GM12878 (cell line): ENCODE results near the gene MISP3. TPM values are rescaled to one million over a fixed set of nuclear protein-coding genes. Genes with fewer than 3 reads are reported as not detected.

Experiments
- ATAC-seq: fragments of 200-7000 bp; cut with Tn5 transposase; 3 replicates; pipeline ENCODE4 v1.9.1; 2020; ENCODE audit warnings: mild to moderate bottlenecking, moderate library complexity
- BruUV-seq: library from RNA; stranded (reverse); fragments of 400-500 nt; replicated peaks from 2 replicates; lab custom pipeline; 2021; lab: Mats Ljungman, UMichigan
- CTCF ChIA-PET: fragments of 300-600 bp; sonication (Branson Sonifier 250); formaldehyde crosslinking; extraction: SDS; loops from one replicate; lab custom pipeline; 2021; ENCODE audit warnings: inconsistent platforms; lab: Yijun Ruan, JAX
- POLR2A ChIA-PET: fragments of 350-600 bp; formaldehyde crosslinking; extraction: SDS; loops from one replicate; lab custom pipeline; 2021; ENCODE audit warnings: inconsistent platforms; lab: Charles Lee
- RAD21 ChIA-PET: fragments of 300-600 bp; sonication (Branson Sonifier 250); formaldehyde crosslinking; loops from one replicate; lab custom pipeline; 2023; ENCODE audit warnings: antibody characterized with exemption; ENCODE audit not compliant: unreplicated experiment; lab: Charles Lee
- SMC1A ChIA-PET: fragments of 300-600 bp; sonication (Branson Sonifier 250); formaldehyde crosslinking; loops from one replicate; lab custom pipeline; 2023; ENCODE audit not compliant: unreplicated experiment, uncharacterized antibody; lab: Charles Lee
- DNase-seq: peaks from one replicate; pipeline ENCODE4 v3.0.0-alpha.2; 2011; ENCODE audit warnings: low read depth, low spot score
- FAIRE-seq: peaks from 3 replicates; lab custom pipeline; 2011; peaks lifted over from hg19 to GRCh38; lab: Jason Lieb, UNC
- H2AFZ ChIP-seq: 2 replicates; pipeline ENCODE4 v1.6.0; 2011; ENCODE audit warnings: low read depth, low read length, control low read depth; ENCODE audit not compliant: control insufficient read depth
- H3K27ac ChIP-seq: 2 replicates; pipeline ENCODE4 v1.5.1; 2011; ENCODE audit warnings: control low read depth; ENCODE audit not compliant: control insufficient read depth, insufficient read depth
- H3K27me3 ChIP-seq, 2 experiments: replicated peaks in 1 of 2; 2 replicates each; pipeline versions ENCODE4 v1.6.0 to v1.6.1; 2011; ENCODE audit warnings: low read length in 1 of 2; ENCODE audit not compliant: control insufficient read depth in 2 of 2, insufficient read depth in 2 of 2
- H3K36me3 ChIP-seq, 2 experiments: 2 replicates each; pipeline ENCODE4 v1.5.1; 2011; ENCODE audit warnings: low read length in 1 of 2; ENCODE audit not compliant: control insufficient read depth in 2 of 2, insufficient read depth in 2 of 2
- H3K4me1 ChIP-seq: 2 replicates; pipeline ENCODE4 v1.6.1; 2011; ENCODE audit warnings: mild to moderate bottlenecking, low read length, moderate library complexity, mixed read lengths; ENCODE audit not compliant: control insufficient read depth, insufficient read depth
- H3K4me2 ChIP-seq: 2 replicates; pipeline ENCODE4 v1.6.0; 2011; ENCODE audit warnings: control low read depth; ENCODE audit not compliant: control insufficient read depth, insufficient read depth
- H3K4me3 ChIP-seq: fragments of 200-600 bp; sonication (generic); 2 replicates; pipeline ENCODE4 v1.5.1; 2016
- H3K79me2 ChIP-seq: 2 replicates; pipeline ENCODE4 v1.6.0; 2011; ENCODE audit warnings: low read length; ENCODE audit not compliant: control insufficient read depth, insufficient read depth
- H3K9ac ChIP-seq: 2 replicates; pipeline ENCODE4 v1.8.0; 2011; ENCODE audit warnings: low read length, control low read depth, mixed read lengths; ENCODE audit not compliant: control insufficient read depth, insufficient read depth
- H3K9me3 ChIP-seq: replicated peaks from 3 replicates; pipeline ENCODE4 v1.5.1; 2011; ENCODE audit warnings: mild to moderate bottlenecking, low read length; ENCODE audit not compliant: control insufficient read depth, insufficient read depth
- H4K20me1 ChIP-seq: 2 replicates; pipeline ENCODE4 v1.6.0; 2011; ENCODE audit not compliant: control insufficient read depth, insufficient read depth
- BMI1 ChIP-seq: fragments of 450-650 bp; IDR thresholded peaks from 2 replicates; pipeline ENCODE4 v1.6.1; 2016; ENCODE audit warnings: mild to moderate bottlenecking, moderate library complexity, borderline replicate concordance
- EP300 ChIP-seq, 2 experiments: fragments of 150-350 bp in 1 of 2; IDR thresholded peaks; 2 replicates each; pipeline ENCODE4 v1.6.1; 2011 to 2012; ENCODE audit warnings: low read depth in 2 of 2, low read length in 2 of 2, borderline replicate concordance in 1 of 2, improper control_type of control experiment in 1 of 2, inconsistent platforms in 1 of 2; ENCODE audit not compliant: control insufficient read depth in 1 of 2
- FOS ChIP-seq: IDR thresholded peaks from 3 replicates; pipeline ENCODE4 v1.6.1; 2011; ENCODE audit warnings: borderline replicate concordance; ENCODE audit not compliant: insufficient read length; ENCODE audit errors: extremely low read depth
- HDGF ChIP-seq: fragments of 450-650 bp; IDR thresholded peaks from 2 replicates; pipeline ENCODE4 v1.6.1; 2016; ENCODE audit warnings: antibody characterized with exemption
- PAX5 ChIP-seq: IDR thresholded peaks from 2 replicates; pipeline ENCODE4 v1.6.1; 2011; ENCODE audit warnings: low read depth, low read length, borderline replicate concordance
- POLR2A ChIP-seq: IDR thresholded peaks from 2 replicates; pipeline ENCODE4 v1.6.1; 2011; ENCODE audit warnings: low read depth, mild to moderate bottlenecking, low read length
- RELA ChIP-seq: fragments of 450-650 bp; IDR thresholded peaks from 2 replicates; pipeline ENCODE4 v1.8.0; 2014; ENCODE audit warnings: borderline replicate concordance; ENCODE audit not compliant: partially characterized antibody
- YY1 ChIP-seq: IDR thresholded peaks from 2 replicates; pipeline ENCODE4 v1.6.1; 2011; ENCODE audit warnings: low read depth, mild to moderate bottlenecking, low read length
- WGBS: methylation state at CpG from one replicate; pipeline ENCODE4 v1.1.6; 2016; ENCODE audit warnings: low lambda C conversion rate; ENCODE audit not compliant: insufficient replicate concordance, insufficient coverage; ENCODE audit errors: missing lambda C conversion rate; 5-methylcytosine and 5-hydroxymethylcytosine counted together
- in situ Hi-C: fragments of 300-500 bp; cut with MboI; formaldehyde crosslinking; loops from 9 replicates; pipeline ENCODE4 v1.14.3; 2018; ENCODE audit warnings: mixed read lengths
- intact Hi-C: fragments of 100-400 bp; cut with micrococcal nuclease; formaldehyde crosslinking; loops from one replicate; pipeline ENCODE4 v1.14.2; 2022; ENCODE audit not compliant: unreplicated experiment
- polyA plus RNA-seq, 11 experiments: library from polyadenylated mRNA; depleted of rRNA in 4 of 11; unstranded in 6 of 11; stranded (reverse) in 5 of 11; fragments of >200 nt; fragmentation: Nextera tagmentation in 4 of 11; fragmentation: Illumina TruSeq in 1 of 11; extraction: Ambion mirVana in 4 of 11; extraction: Trizol in 1 of 11; gene quantifications; 1 replicate in 1 of 11; 2 replicates in 10 of 11; pipeline versions ENCODE4 v1.2.1 to v1.2.3, GENCODE V29; 2011 to 2016; ENCODE audit warnings: inconsistent platforms in 2 of 11, missing spikeins in 2 of 11, low read depth in 1 of 11
- total RNA-seq, 4 experiments: library from RNA; depleted of rRNA in 3 of 4; stranded (reverse); fragments of >200 nt in 3 of 4; fragmentation: Illumina TruSeq in 1 of 4; extraction: Trizol in 1 of 4; gene quantifications; 2 replicates each; pipeline versions ENCODE4 v1.2.1 to v1.2.3, GENCODE V29; 2013 to 2021
- TF ChIP-seq, protein P1 (sequence below): IDR thresholded peaks from 2 replicates; pipeline ENCODE4 v1.6.1; 2011; ENCODE audit warnings: low read depth, low read length, improper control_type of control experiment, borderline replicate concordance
- TF ChIP-seq, protein P2 (sequence below): fragments of 450-650 bp; IDR thresholded peaks from 2 replicates; pipeline ENCODE4 v1.6.1; 2017; ENCODE audit warnings: low read depth, mild to moderate bottlenecking, moderate library complexity

Gene MISP3
- total and polyA plus RNA-seq, 10 of the 15 experiments (the other 5 are each of a cell fraction or from before 2014, with no cell fraction given) = 0.07 to 1.4 (median 0.64) TPM

DNA sequence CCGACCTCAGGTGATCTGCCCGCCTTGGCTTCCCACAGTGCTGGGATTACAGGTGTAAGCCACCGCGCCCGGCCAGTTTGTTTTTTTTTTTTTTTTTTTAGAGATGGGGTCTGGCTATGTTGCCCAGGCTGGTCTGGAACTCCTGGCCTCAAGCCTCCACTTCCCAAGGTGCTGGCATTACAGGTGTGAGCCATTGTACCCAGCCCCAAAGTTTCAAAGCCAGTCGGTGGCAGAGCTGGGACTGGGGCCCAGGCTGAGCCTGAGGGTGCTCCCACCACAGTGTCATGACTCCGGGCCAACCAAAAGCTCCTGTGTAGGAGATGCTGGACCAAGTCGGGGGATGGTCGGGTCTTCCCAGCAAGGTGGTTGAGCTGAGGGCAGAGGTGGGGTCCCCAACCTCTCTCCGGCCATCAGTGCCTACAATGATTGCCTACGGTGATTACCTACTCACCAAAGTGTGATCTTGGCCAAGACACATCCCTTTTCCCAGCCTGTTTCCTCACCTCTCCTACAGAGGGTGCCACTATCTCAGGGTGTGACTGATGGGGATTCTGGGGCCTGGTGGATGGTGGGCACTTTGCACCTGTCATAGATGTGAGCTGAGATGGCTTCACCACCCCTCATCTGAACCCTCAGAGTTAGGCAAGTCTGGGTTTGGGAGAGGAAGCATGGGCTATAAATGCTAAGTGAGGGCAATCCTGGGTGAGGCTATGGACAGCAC is 23.8 kb downstream of the MISP3 start (continued):
- TF ChIP-seq EP300 (IDR thresholded peaks at IDR 0.05; ENCODE audit: borderline replicate concordance in 1 of 2, control insufficient read depth in 1 of 2, low read depth in 2 of 2, low read length in 2 of 2) (no peak), PAX5 (no peak)

DNA sequence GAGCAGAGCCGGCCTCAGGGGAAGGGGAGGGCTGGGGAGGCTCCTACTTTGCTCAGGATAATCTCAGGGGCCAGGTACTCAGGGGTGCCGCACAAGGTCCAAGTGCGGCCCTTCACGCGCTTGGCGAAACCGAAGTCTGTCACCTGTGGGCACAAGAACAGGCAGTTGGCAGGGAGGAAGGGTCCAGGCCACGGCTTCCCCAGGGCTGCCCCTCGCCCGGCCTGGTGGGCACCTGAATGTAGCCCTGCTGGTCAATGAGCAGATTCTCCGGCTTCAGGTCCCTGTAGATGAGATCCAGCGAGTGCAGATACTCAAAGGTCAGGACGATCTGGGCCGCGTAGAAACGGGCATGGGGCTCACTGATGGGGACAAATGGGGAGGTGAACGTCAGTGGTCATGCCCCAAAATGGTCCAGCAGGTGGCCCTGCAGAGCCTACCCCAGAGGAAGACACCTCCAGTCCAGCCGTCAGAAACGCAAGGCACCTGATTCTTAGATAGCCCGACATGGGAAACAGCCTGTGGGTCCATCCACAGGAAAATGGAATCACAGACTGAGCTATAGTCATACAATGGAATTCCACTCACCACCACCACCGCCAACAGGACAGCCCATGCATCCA is 25.1 kb downstream of the MISP3 start:
- SMC1A ChIA-PET = no interaction called here
- in situ Hi-C loops (no loop called here), intact Hi-C loops (no loop called here)
- H3K79me2 ChIP-seq = no peaks in the 10 kb centered on the region; the same call in 1 of the 2 replicates
- no peaks in the 10 kb centered on the region for H4K20me1 ChIP-seq
- H3K4me3 ChIP-seq = no peak overlapping the region
- DNase-seq = no peak
- no peak for FAIRE-seq
- POLR2A ChIA-PET = no interaction called here
- no peaks in the 10 kb centered on the region for H3K27me3 ChIP-seq
- H3K27ac ChIP-seq = no peak overlapping the region
- no peak for TF ChIP-seq HDGF
- TF ChIP-seq FOS = no peak
- TF ChIP-seq BMI1 = no peak
- no peak for TF ChIP-seq RELA
- TF ChIP-seq, protein P1, sequence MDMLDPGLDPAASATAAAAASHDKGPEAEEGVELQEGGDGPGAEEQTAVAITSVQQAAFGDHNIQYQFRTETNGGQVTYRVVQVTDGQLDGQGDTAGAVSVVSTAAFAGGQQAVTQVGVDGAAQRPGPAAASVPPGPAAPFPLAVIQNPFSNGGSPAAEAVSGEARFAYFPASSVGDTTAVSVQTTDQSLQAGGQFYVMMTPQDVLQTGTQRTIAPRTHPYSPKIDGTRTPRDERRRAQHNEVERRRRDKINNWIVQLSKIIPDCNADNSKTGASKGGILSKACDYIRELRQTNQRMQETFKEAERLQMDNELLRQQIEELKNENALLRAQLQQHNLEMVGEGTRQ = no peak
- no peak for TF ChIP-seq POLR2A
- TF ChIP-seq YY1 = no peak
- TF ChIP-seq, protein P2, sequence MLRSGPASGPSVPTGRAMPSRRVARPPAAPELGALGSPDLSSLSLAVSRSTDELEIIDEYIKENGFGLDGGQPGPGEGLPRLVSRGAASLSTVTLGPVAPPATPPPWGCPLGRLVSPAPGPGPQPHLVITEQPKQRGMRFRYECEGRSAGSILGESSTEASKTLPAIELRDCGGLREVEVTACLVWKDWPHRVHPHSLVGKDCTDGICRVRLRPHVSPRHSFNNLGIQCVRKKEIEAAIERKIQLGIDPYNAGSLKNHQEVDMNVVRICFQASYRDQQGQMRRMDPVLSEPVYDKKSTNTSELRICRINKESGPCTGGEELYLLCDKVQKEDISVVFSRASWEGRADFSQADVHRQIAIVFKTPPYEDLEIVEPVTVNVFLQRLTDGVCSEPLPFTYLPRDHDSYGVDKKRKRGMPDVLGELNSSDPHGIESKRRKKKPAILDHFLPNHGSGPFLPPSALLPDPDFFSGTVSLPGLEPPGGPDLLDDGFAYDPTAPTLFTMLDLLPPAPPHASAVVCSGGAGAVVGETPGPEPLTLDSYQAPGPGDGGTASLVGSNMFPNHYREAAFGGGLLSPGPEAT = no peak
- no TSS peak for BruUV-seq
- H2AFZ ChIP-seq = no peak overlapping the region
- H3K9ac ChIP-seq = no peak overlapping the region
- H3K36me3 ChIP-seq = peaks cover 2 to 17% of the 10 kb centered on the region in 2 experiments
- WGBS = 89% methylated on average over 21 of the region's 21 CpGs
- ATAC-seq = no peak
- RAD21 ChIA-PET = no interaction called here
- no peak overlapping the region for H3K4me2 ChIP-seq
- CTCF ChIA-PET = no interaction called here
- peaks cover 2% of the 10 kb centered on the region; the same call in 1 of the 3 replicates for H3K9me3 ChIP-seq
- H3K4me1 ChIP-seq = no peaks in the 10 kb centered on the region
